GM12892 (cell line): ENCODE data around the gene CEACAM1.

Experiments used
- POLR2A ChIP-seq: IDR thresholded peaks from 2 replicates; pipeline ENCODE4 v1.6.1; 2011; ENCODE audit warnings: low read depth, low read length, control low read depth
- TAF1 ChIP-seq: IDR thresholded peaks from 2 replicates; pipeline ENCODE4 v1.6.1; 2011; ENCODE audit warnings: low read depth, mild to moderate bottlenecking, control low read depth, low read length, borderline replicate concordance

- no peak for TF ChIP-seq POLR2A
- TF ChIP-seq TAF1: no peak
Measured at GRCh38 chr19:42487032-42487797, 41.1 kb downstream of the CEACAM1 start.
